WTC11 (cell line): Measurements from ENCODE around the gene PCSK9. TPM values are rescaled to one million over a fixed set of nuclear protein-coding genes. Genes with fewer than 3 reads are reported as not detected.

Experiments
- ATAC-seq: fragments of 200-7000 bp; cut with Tn5 transposase; 2 replicates; pipeline ENCODE4 v1.10.0; 2021; ENCODE audit warnings: mild to moderate bottlenecking, moderate library complexity
- CTCF ChIA-PET: fragments of 300-600 bp; sonication (Branson Sonifier 250); formaldehyde crosslinking; loops from one replicate; lab custom pipeline; 2021; ENCODE audit warnings: antibody characterized with exemption; lab: Charles Lee
- POLR2A ChIA-PET: fragments of 350-600 bp; sonication (Branson Sonifier 250); formaldehyde crosslinking; loops from one replicate; lab custom pipeline; 2021; ENCODE audit warnings: antibody characterized with exemption; lab: Charles Lee
- DNase-seq: peaks from one replicate; pipeline ENCODE4 v3.0.0; 2021; ENCODE audit warnings: low spot score
- H3K27ac Mint-ChIP-seq: 2 replicates; pipeline ENCODE4 v1.8.0; 2021; ENCODE audit warnings: mixed read lengths
- H3K27me3 Mint-ChIP-seq: 2 replicates; pipeline ENCODE4 v1.8.0; 2021; ENCODE audit warnings: low read depth, mild to moderate bottlenecking, moderate library complexity, mixed read lengths
- H3K36me3 Mint-ChIP-seq: 2 replicates; pipeline ENCODE4 v1.8.0; 2021; ENCODE audit warnings: mixed read lengths
- H3K4me1 Mint-ChIP-seq: 2 replicates; pipeline ENCODE4 v1.8.0; 2022; ENCODE audit warnings: mixed read lengths
- H3K4me3 Mint-ChIP-seq: 2 replicates; pipeline ENCODE4 v1.8.0; 2021; ENCODE audit warnings: mild to moderate bottlenecking, moderate library complexity, mixed read lengths
- H3K9me3 Mint-ChIP-seq: 2 replicates; pipeline ENCODE4 v1.8.0; 2021; ENCODE audit warnings: mixed read lengths
- AR ChIP-seq: fragments of 250-450 bp; sonication (Bioruptor Pico); IDR thresholded peaks from 2 replicates; pipeline ENCODE4 v1.9.0; 2021; ENCODE audit warnings: mild to moderate bottlenecking
- CDX4 ChIP-seq: fragments of 250-450 bp; sonication (Bioruptor Pico); IDR thresholded peaks from 2 replicates; pipeline ENCODE4 v1.9.0; 2021; ENCODE audit warnings: moderate library complexity, mild to moderate bottlenecking, inconsistent platforms, borderline replicate concordance
- CTCF ChIP-seq: fragments of 200-600 bp; IDR thresholded peaks from 2 replicates; pipeline ENCODE4 v1.8.0; 2022; ENCODE audit warnings: antibody characterized with exemption
- E2F5 ChIP-seq: sonication (generic); formaldehyde crosslinking; IDR thresholded peaks from 2 replicates; pipeline ENCODE4 v1.8.1; 2022; ENCODE audit warnings: mild to moderate bottlenecking, moderate library complexity, missing genetic modification reagents
- ELF4 ChIP-seq: sonication (generic); formaldehyde crosslinking; IDR thresholded peaks from 2 replicates; pipeline ENCODE4 v1.8.1; 2022; ENCODE audit warnings: low read depth, mild to moderate bottlenecking, moderate library complexity, missing genetic modification reagents
- MAX ChIP-seq: sonication (generic); formaldehyde crosslinking; IDR thresholded peaks from 2 replicates; pipeline ENCODE4 v1.8.0; 2022; ENCODE audit warnings: mild to moderate bottlenecking, missing genetic modification reagents
- MLX ChIP-seq: sonication (generic); formaldehyde crosslinking; IDR thresholded peaks from 2 replicates; pipeline ENCODE4 v1.8.1; 2023; ENCODE audit warnings: mild to moderate bottlenecking, missing genetic modification reagents, moderate library complexity
- NFATC4 ChIP-seq: fragments of 250-450 bp; sonication (Bioruptor Pico); IDR thresholded peaks from 2 replicates; pipeline ENCODE4 v1.9.0; 2021; ENCODE audit warnings: mild to moderate bottlenecking
- NFE2L1 ChIP-seq: sonication (generic); formaldehyde crosslinking; IDR thresholded peaks from 2 replicates; pipeline ENCODE4 v1.8.1; 2023; ENCODE audit warnings: missing genetic modification reagents
- NFYB ChIP-seq: sonication (generic); formaldehyde crosslinking; conservative IDR thresholded peaks from 2 replicates; pipeline ENCODE4 v1.8.0; 2022; ENCODE audit warnings: low read depth, missing genetic modification reagents
- NR3C1 ChIP-seq: sonication (generic); formaldehyde crosslinking; conservative IDR thresholded peaks from 2 replicates; pipeline ENCODE4 v1.8.1; 2023; ENCODE audit warnings: low read depth, mild to moderate bottlenecking, missing genetic modification reagents
- PRDM15 ChIP-seq: sonication (generic); formaldehyde crosslinking; IDR thresholded peaks from 2 replicates; pipeline ENCODE4 v1.8.0; 2022; ENCODE audit warnings: missing genetic modification reagents
- PRRX2 ChIP-seq: fragments of 250-450 bp; sonication (Bioruptor Pico); IDR thresholded peaks from 2 replicates; pipeline ENCODE4 v1.8.0; 2021; ENCODE audit warnings: mild to moderate bottlenecking
- RELA ChIP-seq: sonication (generic); formaldehyde crosslinking; IDR thresholded peaks from 2 replicates; pipeline ENCODE4 v1.8.1; 2022; ENCODE audit warnings: missing genetic modification reagents, mild to moderate bottlenecking, borderline replicate concordance
- STAT6 ChIP-seq: sonication (generic); formaldehyde crosslinking; conservative IDR thresholded peaks from 2 replicates; pipeline ENCODE4 v1.8.1; 2023; ENCODE audit warnings: mild to moderate bottlenecking, low read depth, missing genetic modification reagents, moderate library complexity
- USF2 ChIP-seq: sonication (generic); formaldehyde crosslinking; IDR thresholded peaks from 2 replicates; pipeline ENCODE4 v1.8.1; 2023; ENCODE audit warnings: mild to moderate bottlenecking, missing genetic modification reagents, moderate library complexity
- ZNF121 ChIP-seq: sonication (generic); formaldehyde crosslinking; IDR thresholded peaks from 2 replicates; pipeline ENCODE4 v1.8.0; 2023; ENCODE audit warnings: missing genetic modification reagents
- ZNF317 ChIP-seq: sonication (generic); formaldehyde crosslinking; IDR thresholded peaks from 2 replicates; pipeline ENCODE4 v1.8.1; 2023; ENCODE audit warnings: low read depth, mild to moderate bottlenecking, moderate library complexity, missing genetic modification reagents, borderline replicate concordance
- ZNF512 ChIP-seq: sonication (generic); formaldehyde crosslinking; IDR thresholded peaks from 2 replicates; pipeline ENCODE4 v1.8.1; 2022; ENCODE audit warnings: missing genetic modification reagents, borderline replicate concordance
- ZNF671 ChIP-seq: fragments of 250-450 bp; sonication (Bioruptor Pico); IDR thresholded peaks from 2 replicates; pipeline ENCODE4 v1.8.0; 2021; ENCODE audit warnings: mild to moderate bottlenecking
- total RNA-seq: library from RNA; stranded (reverse); gene quantifications from 3 replicates; pipeline ENCODE4 v1.2.3, GENCODE V29; 2021

Gene PCSK9
- total RNA-seq, 1 experiment from 2014 or later = 73.2 TPM

- TF ChIP-seq STAT6 (CRISPR knock-in tag) (no peak), ZNF317 (CRISPR knock-in tag) (no peak), MLX (CRISPR knock-in tag) (no peak), MAX (CRISPR knock-in tag) (no peak)
Measured at GRCh38 chr1:55064861-55065263, 25.5 kb downstream of the PCSK9 start (continued).

- no peaks in the 10 kb centered on the region for H3K4me1 Mint-ChIP-seq
- POLR2A ChIA-PET = no interaction called here
- CTCF ChIA-PET = interaction anchor here (1.7 kb wide), 1 partner anchor 44 kb away, joined by 5 read pairs; no protein-coding TSS in a partner anchor
- no peaks in the 10 kb centered on the region for H3K9me3 Mint-ChIP-seq
- peaks cover 35% of the 10 kb centered on the region for H3K36me3 Mint-ChIP-seq
- H3K27me3 Mint-ChIP-seq = no peaks in the 10 kb centered on the region
- no peak for DNase-seq
- no peak overlapping the region for H3K4me3 Mint-ChIP-seq
- ATAC-seq = no peak
- no peak overlapping the region for H3K27ac Mint-ChIP-seq
- TF ChIP-seq PRDM15 (CRISPR knock-in tag) (no peak), ELF4 (no peak), AR (CRISPR knock-in tag) (no peak), PRRX2 (CRISPR knock-in tag) (no peak), CTCF (no peak), NR3C1 (CRISPR knock-in tag) (no peak), ZNF121 (no peak), ZNF317 (CRISPR knock-in tag) (no peak), CDX4 (CRISPR knock-in tag) (no peak), ZNF671 (CRISPR knock-in tag) (no peak), RELA (CRISPR knock-in tag) (no peak), USF2 (CRISPR knock-in tag) (no peak), NFYB (CRISPR knock-in tag) (no peak), NFE2L1 (CRISPR knock-in tag) (no peak), E2F5 (CRISPR knock-in tag) (no peak), NFATC4 (no peak), ZNF512 (CRISPR knock-in tag) (no peak)
- TF ChIP-seq, all 79 proteins: peak for 0
Measured at GRCh38 chr1:55065648-55066047, 26.3 kb downstream of the PCSK9 start.
